Fibroblast of peridontal ligament (primary cell): ENCODE data around the gene SLC12A8.

ENCODE experiments used
- DNase-seq: peaks from one replicate; pipeline ENCODE4 v3.0.0-alpha.2; 2010; ENCODE audit errors: extremely low read depth

The SLC12A8 gene

GRCh38 chr3:125078951-125079674 lies 133.4 kb downstream of the SLC12A8 start:
- DNase-seq: no peak

GRCh38 chr3:125077864-125078263 lies 134.7 kb downstream of the SLC12A8 start:
- no peak for DNase-seq

DNA sequence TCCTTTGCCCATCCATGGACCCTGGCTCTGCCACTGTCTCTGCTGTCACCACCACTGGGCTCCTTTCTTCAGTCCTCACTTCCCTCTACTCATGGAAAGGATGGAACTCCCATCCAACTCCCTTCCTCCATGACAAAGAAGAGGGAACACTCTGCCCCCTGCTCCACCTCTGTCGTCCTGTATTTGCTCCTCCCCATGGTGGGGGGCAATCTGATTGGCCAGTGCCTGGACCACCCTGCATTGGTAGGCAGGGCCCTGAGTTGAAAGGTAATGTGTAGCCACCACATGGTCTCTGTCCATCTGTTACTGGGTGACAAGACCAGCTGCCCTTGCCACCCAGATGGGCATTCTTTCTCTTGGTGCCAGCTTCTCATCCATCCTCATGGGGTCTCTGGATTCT lies 136.1 kb downstream of the SLC12A8 start:
- no peak for DNase-seq

DNA sequence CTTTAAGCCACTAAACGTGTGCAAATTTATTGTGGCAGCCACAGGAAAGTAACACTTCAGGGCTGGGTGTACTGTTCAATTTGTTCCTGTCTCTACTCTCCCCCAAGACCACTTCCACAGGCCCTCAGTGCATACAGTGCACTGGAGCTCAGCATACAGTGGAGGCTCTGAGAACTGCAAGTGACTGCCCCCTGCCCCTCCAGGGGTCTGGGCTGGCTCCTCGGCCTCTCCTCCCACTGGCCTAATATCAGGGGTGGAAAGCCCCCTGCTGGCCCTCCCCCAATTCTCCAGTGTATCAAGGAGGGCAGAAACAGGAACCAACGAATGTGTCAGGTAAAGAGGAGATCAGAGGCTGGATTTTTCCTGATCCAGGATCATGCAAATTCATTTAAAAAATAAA lies 136.8 kb downstream of the SLC12A8 start:
- DNase-seq: no peak

GRCh38 chr3:125073390-125073905 lies 139.1 kb downstream of the SLC12A8 start:
- DNase-seq: no peak

DNA sequence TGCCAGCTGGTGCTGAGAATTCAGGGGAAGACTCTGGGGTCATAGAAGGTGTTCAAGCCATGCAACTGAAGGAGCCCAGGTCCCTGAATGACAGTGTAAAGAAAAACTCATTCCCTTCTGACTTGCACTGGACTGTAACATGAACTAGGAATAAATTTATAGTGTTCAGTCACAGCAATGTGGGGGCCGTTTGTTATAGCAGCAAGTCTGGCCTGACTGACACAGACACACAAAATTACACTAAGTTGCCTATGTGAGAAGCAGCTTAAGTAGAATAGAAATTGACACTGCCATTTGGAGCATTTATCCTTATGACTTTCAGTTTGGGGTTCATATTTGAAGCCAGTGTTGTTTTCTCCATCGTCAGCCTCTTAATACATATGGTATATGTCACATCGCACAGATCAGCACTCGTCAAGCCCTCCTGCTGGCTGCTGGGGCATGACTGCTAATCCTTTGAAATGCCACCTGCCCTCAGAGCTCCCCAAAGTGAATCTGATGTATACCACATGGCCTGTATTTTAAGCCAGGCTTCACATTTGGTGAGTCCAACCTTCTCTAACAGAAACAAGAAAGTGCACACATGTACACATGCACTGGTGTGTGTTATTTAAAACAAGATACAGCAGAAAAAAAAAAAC lies 139.7 kb downstream of the SLC12A8 start:
- no peak for DNase-seq

- DNase-seq: no peak
Observed at GRCh38 chr3:125072301-125072700, 140.2 kb downstream of the SLC12A8 start.

DNA sequence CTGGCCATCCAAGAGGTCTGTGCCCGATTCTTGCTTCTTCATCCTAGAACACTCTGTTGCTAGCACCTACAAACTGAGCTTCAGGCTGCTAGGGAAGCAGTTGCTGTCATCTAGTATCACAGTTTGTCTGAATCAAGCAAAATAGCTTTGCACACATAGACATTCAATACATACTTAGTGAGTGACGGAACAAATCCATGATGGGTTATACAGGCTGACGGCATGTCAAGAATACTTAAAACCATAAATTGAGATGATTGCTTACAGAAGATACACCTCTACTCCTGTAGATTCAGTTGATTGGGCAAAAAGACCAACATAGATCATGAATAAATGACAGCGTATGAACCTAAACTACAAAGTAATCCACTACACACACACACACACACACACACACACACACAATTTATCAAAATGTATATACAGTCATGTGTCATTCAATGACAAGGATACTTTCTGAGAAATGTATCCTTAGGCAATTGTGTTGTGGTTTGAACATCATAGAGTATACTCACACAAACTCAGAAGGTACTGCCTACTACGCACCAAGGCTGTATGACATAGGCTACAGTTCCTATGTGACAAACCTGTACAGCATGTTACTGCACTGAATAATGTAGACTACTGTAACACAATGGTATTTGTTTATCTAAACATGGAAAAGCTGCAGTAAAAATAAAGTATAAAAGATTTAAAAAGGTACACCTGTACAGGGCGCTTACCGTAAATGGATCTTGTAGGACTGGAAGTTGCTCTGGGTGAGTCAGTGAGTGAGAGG lies 142.4 kb downstream of the SLC12A8 start:
- no peak for DNase-seq

DNA sequence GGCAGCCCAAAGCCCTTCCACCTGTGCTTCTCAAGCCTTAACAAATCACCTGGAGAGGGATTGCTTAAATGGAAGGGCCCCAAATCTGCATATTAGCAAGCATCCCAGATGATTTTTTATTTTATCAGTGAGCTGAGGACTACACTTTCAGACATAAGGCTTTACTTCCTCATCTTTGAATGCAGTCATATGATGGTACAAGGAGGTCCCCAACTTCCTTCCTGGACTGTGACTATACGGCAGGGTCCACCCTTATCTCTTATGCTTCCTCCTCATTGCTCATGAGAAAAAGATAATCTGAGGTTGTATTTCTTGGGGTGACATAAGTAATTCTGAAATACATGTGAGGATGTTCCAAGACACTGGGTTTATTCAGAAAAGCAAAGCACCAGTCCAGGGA lies 143.1 kb downstream of the SLC12A8 start:
- DNase-seq: no peak

DNA sequence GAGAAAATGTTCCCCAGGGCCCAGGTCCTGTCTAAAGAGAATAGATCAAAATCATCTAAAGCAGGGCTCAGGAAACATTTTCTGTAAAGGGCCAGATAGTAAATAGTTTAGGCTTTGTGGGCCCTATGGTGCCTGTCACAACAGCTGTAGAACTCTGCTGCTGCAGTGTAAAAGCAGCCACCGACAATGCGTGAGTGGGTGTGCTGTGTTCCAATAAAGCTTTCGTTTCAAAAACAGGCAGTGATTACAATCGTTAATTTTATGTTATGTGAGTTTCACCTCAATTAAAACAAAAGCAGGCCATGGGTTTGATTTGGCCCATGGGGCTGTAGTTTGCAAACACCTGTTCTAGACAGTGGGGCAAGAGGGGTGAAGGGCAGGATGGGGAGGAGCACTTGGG lies 144.3 kb downstream of the SLC12A8 start:
- DNase-seq: no peak

GRCh38 chr3:125067225-125067624 lies 145.3 kb downstream of the SLC12A8 start:
- no peak for DNase-seq

GRCh38 chr3:125062904-125063618 lies 149.5 kb downstream of the SLC12A8 start:
- DNase-seq: peak; percentile 91

DNA sequence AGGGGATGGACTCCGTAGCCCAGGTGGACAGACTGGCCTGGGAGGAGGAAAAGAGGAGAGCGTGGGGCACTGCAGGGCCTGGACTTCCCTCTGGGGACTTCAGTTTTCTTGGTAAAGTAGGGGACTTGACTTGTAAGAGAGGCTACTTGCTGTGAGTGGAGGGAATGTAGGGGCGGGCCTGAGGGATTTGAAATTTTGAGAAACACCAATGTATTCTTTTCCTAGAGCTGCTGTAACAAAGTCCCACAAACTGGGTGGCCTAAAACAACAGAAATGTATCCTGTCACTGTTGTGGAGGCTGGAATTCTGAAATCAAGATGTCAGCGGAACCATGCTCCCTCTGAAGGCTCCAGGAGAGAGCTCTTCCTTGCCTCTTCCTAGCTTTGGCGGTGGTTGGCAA lies 150.9 kb downstream of the SLC12A8 start:
- no peak for DNase-seq

DNA sequence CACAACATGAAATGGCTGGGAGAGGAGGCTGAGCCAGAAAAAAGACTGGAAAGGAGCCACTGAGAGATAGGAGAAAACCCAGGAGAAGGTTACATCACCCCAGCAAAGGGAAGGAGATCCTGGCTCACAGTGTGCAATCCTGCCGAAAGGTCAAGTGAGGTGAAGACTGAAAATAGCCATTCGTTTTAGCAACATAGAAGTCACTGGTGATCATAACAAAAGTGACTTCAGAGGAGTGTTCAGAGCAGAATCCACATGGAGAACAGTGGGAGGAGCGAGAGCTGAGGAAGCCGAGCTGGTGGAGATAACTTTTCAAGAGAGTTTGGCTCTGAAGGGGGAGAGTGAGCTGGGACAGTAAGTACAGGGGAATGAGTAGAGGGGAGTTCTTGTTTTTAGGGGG lies 151.4 kb downstream of the SLC12A8 start:
- DNase-seq: peak; percentile 77

DNA sequence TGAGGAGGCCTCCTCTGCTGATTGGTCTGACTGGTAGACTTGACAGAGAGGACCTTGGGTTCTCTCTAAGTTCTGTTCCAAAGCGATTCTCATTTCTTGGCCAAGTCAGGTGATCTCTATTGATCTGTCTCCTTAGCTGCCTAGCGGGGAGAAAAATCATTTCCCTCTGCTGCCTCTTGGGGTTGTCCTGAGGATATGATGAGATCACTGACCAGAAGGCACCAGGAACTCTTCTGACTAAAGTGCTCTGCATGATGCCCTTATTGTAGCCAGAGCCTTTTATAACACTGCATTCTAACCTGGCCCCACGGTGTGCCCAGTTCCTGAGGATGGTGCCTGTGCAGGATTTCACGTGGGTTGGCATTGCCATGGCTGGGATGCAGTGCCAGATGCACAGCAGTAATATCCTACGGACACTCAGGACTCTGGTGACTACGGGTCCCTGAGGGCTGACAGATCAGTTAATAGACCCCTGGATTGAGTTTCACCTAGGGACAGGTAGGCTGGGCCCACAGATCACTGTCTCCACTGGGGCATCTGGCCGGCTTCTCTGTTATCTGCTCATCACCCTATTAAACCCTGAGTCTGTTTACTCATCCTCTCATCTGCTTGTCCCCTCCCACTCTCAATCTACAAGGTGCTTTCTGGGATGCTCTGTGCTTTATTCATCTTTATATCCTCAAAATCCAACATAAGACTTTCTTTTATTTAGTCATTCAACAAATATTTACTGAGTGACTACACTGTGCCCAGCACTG lies 152.9 kb downstream of the SLC12A8 start:
- no peak for DNase-seq

DNA sequence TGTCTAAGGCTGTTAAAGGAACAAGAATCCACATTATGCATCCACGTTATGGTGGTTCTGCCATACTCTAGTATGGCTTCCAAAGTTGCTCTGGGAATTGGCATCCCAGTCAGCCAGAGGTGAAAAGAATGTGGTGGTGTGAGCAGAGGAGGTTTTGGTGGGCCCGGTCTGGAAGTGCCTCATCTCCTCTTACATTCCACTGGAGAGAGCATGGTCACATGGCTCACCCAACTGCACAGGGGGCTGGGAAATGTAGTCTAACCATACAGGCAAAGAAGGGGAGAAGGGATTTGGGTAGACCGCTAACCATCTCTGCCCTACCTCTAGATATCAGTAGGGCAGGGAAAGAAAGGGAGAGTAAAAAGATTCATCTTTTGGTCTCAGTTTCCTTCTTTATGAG lies 153.6 kb downstream of the SLC12A8 start:
- no peak for DNase-seq

DNA sequence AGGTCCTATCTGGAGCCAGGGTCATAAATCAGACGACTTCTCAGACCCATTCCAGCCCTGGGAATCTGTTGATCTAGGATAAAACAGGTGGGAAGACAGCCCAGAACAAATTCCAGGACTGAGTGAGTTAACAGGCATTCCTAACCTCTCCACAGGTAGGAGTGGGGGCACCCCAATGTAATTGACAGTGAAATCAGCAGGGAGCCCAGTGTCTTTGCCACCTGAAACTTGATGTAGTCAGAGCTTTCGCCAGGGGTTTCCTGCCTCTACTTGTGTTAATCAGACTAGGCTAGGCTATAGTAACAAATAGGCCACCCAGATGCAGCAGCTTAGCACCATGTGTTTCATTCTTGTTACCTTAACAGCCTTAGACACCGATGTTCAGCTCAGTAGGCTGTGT lies 154.0 kb downstream of the SLC12A8 start:
- no peak for DNase-seq

DNA sequence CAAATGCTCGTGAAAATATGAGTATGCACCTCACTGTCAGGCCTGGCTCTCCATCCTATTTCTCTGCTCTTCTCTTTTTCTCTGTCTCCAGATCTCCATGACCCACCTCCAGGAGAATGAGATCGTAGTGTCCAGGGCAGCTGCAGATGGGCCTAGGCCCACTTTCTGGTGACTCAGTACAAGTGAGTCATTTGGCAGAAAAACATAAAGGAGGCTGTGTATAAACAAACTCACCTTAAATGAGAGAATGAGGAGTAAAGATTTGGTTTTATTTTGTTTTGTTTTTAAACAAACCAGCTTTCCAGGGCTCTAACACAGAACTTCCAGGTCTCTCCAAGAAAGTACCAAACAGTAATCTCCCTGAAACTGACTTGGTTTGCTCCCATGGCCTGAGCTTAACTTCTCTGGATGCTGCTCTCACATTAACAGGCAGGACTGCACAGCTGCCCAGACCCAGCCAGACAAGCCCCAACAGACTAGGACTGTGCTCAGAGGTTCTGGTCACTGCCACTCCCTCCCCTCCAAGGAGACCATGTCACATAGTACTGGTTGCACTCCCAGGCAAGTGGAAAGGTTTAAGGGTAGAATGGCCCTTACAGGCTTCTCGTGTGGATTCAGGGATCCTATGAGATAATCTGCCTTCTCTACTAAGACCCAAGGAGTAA lies 155.2 kb downstream of the SLC12A8 start:
- peak; percentile 52 for DNase-seq

- DNase-seq: peak; percentile 71
Observed at GRCh38 chr3:125055913-125056745, 156.4 kb downstream of the SLC12A8 start, which contains the start of gene HEG1. TSS of gene HEG1 (minus strand) at chr3:125055997. CDS start at chr3:125055890, 107 bp downstream.
